GM21528 (cell line): ENCODE data around the gene IGFN1.
"Not testable (repeated sequence)": the region's sequence is repeated elsewhere in the genome, so short reads cannot be mapped to it uniquely, and the experiment has no call there.

Experiments
- ATAC-seq: cut with Tn5 transposase; IDR thresholded peaks from one replicate; pipeline ENCODE4 v1.9.1; 2021; ENCODE audit warnings: mild to moderate bottlenecking, moderate library complexity; ENCODE audit not compliant: unreplicated experiment, low FRiP score

The IGFN1 gene

GRCh38 chr1:201239646-201240045 lies 49.0 kb downstream of the IGFN1 start:
- ATAC-seq = not testable (repeated sequence)

DNA sequence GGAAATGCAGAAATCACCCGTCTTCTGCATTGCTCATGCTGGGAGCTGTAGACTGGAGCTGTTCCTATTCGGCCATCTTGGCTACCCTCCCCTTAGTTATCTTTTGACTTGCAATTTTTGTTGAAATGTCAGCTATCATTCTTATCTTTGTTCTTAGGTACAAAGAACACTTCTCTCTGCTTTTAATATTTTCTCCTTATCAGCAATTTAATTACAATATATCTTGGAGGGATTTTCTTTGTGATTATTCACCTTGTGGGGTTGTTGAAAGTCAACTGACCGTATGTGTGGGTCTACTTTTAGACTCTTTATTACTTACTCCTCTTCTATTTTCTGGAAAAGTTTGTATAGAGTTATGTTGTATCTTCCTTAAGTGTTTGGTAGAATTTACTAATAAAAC lies 49.5 kb downstream of the IGFN1 start:
- no peak for ATAC-seq

- ATAC-seq = no peak
Observed at GRCh38 chr1:201241736-201242135, 51.1 kb downstream of the IGFN1 start.

DNA sequence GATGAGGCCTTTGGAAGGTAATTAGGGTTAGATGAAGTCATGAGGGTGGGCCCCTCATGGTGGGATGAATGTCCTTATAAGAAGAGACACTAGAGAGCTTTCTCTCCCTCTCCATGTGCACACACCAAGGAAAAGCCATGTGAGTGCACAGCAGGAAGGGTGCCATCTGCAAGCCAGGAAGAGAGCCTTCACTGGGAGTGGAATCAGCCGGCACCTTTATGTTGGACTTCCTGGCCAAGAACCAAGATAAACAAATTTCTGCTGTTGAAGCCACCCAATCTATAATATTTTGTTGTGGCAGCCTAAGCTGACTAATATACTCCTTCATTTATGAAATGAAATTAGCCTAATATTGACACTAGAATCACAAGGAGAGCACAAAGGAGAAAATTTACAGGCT lies 54.5 kb downstream of the IGFN1 start:
- ATAC-seq = no peak

GRCh38 chr1:201248721-201249559 lies 58.3 kb downstream of the IGFN1 start:
- ATAC-seq = no peak

DNA sequence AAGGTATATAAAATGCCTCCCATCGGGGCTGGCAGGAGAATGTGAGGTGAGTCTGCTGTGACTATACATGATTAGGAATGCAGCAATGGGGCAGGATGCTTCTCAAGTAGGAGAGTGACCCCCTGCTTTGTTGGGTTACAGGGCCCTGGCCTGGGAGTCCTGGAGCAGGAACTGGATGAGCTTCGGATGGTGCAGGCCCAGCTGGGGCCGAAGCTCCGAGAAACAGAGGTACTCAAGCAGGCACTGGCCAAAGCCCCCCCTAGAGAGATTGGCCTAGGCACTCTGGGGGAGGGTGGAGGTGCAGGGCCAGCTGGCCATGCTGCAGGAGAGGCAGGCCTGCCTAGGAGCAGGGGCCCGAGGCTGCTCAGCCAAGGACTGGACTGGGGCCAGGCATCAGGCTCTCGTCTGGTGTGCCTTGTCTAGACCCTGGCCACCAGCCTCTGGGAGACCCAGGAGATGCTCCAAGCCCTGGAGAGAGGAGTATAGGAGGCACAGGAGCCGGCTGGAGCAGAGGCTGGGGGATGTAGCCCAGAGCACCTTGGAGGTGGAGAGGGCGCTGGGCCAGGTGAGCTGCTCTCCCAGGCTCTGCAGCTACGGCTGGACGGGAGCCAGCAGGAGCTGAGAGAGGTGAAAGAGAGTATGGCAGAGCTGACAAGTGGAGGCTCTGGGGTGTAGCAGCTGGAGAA lies 59.8 kb downstream of the IGFN1 start:
- no peak for ATAC-seq

GRCh38 chr1:201251411-201251810 lies 60.8 kb downstream of the IGFN1 start:
- no peak for ATAC-seq

DNA sequence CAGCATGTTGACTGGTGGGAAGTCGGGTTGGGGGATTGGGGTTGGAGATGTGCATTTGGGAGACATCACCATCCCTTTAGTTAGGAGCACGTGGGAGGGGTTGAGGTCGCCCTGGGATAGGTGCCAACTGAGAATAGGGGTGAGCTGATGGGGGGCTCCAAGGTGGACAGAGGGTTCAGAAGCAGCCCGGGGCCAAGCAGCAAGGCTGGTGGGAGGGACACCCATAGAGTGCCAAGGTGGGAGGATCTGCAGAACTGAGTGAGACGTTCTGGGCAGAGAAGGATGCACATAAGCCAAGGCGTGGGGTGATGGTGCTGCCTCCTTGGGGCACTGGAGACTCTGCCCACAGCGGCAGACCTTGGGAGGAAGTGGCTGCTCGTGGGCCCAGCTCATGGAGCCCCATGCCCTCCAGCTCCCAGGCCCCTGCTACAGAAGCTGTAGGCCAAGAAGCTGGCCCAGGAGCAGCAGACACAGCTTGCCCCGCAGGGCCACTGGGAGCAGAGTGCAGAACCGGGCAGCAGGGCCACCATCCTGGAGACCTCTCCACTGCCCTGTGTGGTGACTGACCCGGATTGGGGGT lies 61.3 kb downstream of the IGFN1 start:
- ATAC-seq = no peak

DNA sequence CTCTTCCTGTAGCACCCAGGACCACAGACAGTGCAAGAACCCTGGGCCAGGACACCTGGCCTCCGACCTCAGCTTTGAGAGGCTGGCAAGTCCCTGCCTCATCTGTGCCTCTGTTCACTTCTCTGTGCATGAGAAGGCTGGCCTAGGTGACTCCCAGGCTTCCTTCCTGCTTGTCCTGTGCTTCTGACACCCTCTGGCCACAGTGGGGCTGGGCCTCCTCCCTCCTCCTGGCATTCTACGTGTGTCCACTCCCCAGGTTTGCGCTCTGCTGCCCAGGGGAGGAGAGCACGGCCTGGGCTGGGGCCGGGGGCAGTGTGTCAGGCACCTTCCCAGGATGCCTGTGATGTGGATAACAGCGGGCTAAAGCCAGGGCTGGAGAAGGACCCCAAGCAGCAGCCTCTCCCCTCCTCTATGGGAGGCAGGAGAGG lies 62.3 kb downstream of the IGFN1 start:
- ATAC-seq = no peak

- ATAC-seq = no peak
Observed at GRCh38 chr1:201253411-201253810, 62.8 kb downstream of the IGFN1 start.

GRCh38 chr1:201253906-201254624 lies 63.4 kb downstream of the IGFN1 start:
- ATAC-seq = no peak

DNA sequence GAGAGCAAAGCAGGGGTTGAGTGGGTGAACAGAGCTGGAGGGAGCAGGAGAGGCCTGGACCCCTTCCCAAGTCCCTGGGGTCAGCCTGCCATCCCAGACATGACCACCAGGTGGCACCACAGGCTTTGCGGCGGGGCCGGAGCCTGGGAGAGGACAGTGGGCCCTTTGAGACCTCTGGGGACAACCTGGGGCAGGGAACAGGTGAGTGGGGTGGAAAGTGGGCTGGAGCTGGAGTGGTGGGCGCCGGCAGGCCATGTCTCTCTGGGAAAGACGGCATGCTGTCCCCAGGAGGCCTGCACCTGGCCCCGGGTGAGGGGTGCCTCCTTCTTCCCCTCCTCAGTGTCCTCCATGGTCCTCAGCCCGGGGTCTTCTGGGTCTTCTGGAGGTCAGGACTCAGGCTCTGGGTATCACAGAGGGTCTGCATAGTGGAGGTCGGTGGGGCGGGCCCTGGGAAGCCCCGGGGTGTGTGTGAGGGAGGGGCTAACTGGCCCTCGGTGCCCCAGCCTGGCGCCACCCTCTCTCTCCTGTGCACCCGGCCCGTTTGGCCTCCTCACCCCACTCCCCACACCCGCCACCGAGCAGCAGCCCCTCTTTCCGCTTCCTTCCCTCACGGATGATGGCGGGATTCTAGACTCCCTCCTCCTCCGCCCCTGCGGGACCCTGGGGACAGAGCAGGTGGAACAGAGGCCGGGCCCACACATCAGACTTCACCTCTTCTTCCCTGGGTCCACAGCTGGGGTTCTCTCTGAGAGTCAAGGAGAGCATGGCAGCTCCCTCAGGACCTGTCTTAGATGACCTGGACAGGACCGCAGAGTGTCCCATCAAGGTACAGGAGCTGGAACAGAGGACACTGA lies 64.2 kb downstream of the IGFN1 start:
- ATAC-seq = no peak

GRCh38 chr1:201255479-201256362 lies 65.1 kb downstream of the IGFN1 start:
- ATAC-seq = no peak

GRCh38 chr1:201258132-201258531 lies 67.5 kb downstream of the IGFN1 start:
- ATAC-seq = not testable (repeated sequence)

DNA sequence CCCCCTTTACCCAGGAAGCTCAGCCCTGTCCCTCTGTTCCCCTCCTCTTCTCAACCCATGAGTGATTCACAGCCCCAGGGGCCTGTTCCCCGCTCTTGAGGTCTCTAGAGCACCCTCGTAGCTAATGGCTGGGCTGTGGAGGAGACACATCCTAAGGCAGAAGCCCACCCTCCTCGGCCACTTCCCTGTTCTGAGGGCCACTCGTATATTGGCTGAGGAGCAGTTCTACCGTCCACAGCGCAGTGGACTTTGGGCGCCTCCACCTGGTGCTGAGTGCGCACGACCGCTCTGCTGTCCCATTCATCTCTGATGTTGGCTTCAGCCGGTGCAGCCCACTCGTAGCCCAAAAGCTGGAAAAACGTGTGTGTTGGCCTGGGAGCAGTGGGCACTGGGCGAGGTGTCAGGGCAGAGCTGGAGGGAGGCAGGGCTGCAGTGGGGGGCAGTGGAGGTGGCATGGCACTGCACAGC lies 68.2 kb downstream of the IGFN1 start:
- no peak for ATAC-seq

DNA sequence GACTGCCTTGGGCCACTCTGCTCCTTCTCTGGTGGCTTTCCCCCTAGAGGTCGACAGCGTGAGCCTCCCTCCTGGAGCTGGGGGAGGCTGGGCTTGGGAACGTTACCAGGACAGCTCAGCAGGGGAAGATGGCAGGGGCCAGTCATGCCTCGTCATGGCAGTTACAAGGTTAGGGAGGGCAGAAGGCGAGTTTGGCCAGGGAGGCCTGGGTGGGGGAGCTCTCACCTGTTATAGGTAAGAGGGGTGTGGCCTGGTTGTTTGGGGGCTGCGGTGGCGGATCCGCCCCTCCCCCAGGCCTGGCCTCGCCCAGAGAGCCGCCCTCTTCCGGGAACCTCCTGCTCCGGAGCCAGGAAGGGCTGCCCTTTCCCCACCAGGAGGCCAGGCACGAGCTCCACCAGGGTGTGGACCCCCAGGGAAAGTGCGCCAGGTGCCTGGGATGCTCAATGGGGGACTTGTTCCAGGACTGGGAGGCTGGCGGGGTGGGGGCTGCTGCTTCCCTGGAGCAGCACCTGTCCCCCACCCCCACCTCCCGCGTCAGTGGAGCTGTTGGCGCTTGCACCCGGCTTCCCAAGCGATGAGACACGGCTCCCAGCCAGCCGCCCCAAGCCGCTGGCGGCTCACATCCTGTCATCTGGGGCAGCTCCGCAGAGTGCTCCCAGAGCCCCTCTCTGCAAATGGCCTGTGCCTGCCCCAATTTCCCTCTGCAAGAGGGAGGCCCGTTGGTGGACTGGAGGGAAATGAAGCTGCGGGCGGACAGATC lies 69.0 kb downstream of the IGFN1 start:
- ATAC-seq = no peak

DNA sequence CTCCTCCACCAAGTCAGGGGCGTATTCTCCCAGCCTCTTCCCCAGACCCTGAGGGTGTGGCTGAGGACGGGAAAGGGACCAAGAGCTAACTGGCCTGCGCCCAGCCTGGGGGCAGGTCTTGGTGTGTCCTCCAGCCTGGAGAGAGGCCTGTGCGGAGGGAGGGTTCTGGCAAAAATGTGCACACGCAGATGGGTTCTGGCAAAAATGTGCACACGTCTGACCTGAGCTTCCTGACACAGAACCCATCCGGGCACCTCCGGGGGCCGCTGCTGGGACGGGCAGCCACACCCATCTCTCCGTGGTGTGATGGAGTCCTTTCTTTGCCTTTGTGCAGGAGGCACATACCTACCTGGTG lies 69.6 kb downstream of the IGFN1 start:
- ATAC-seq = no peak

GRCh38 chr1:201260648-201261311 lies 70.2 kb downstream of the IGFN1 start:
- no peak for ATAC-seq
